A673 (cell line): ENCODE measurements around the gene GPR137C. TPM values are rescaled to one million over a fixed set of nuclear protein-coding genes. Genes with fewer than 3 reads are reported as not detected.
"Not testable (repeated sequence)": the region's sequence is repeated elsewhere in the genome, so short reads cannot be mapped to it uniquely, and the experiment has no call there.

Source experiments
- BruUV-seq: library from RNA; stranded (reverse); fragments of 400-500 nt; replicated peaks from 2 replicates; lab custom pipeline; 2021; lab: Mats Ljungman, UMichigan
- CTCF ChIA-PET: fragments of 300-600 bp; sonication (Branson Sonifier 250); formaldehyde crosslinking; loops from one replicate; lab custom pipeline; 2022; ENCODE audit warnings: antibody characterized with exemption; lab: Charles Lee
- POLR2A ChIA-PET: fragments of 300-600 bp; sonication (Branson Sonifier 250); formaldehyde crosslinking; loops from one replicate; lab custom pipeline; 2022; ENCODE audit warnings: antibody characterized with exemption; ENCODE audit not compliant: low non-redundant PET; lab: Charles Lee
- DNase-seq: peaks from one replicate; pipeline ENCODE4 v3.0.0-alpha.2; 2015; ENCODE audit warnings: low spot score
- H3K27ac ChIP-seq: fragments of 200-600 bp; sonication (generic); 2 replicates; pipeline ENCODE4 v1.5.1; 2016; ENCODE audit warnings: mixed run types, low read depth, mild to moderate bottlenecking, mixed read lengths, antibody characterized with exemption, low read length; ENCODE audit not compliant: poor library complexity, severe bottlenecking
- H3K27me3 ChIP-seq: fragments of 200-600 bp; sonication (generic); replicated peaks from 2 replicates; pipeline ENCODE4 v1.6.1; 2017; ENCODE audit warnings: mixed run types, low read depth, mild to moderate bottlenecking, mixed read lengths, antibody characterized with exemption, low read length; ENCODE audit not compliant: insufficient read depth, poor library complexity
- H3K36me3 ChIP-seq: fragments of 200-600 bp; sonication (generic); 2 replicates; pipeline ENCODE4 v1.6.1; 2016; ENCODE audit warnings: mixed run types, mild to moderate bottlenecking, mixed read lengths, antibody characterized with exemption, low read length; ENCODE audit not compliant: insufficient read depth, poor library complexity, severe bottlenecking
- H3K4me1 ChIP-seq: fragments of 200-600 bp; sonication (generic); 2 replicates; pipeline ENCODE4 v1.6.1; 2017; ENCODE audit warnings: mixed run types, mild to moderate bottlenecking, mixed read lengths, antibody characterized with exemption, low read length; ENCODE audit not compliant: insufficient read depth, poor library complexity, severe bottlenecking
- H3K4me3 ChIP-seq: fragments of 200-600 bp; sonication (generic); 2 replicates; pipeline ENCODE4 v1.5.1; 2016; ENCODE audit warnings: low read depth, mixed run types, mild to moderate bottlenecking, mixed read lengths, low read length; ENCODE audit not compliant: poor library complexity, severe bottlenecking
- H3K9me3 ChIP-seq: fragments of 200-600 bp; sonication (generic); 2 replicates; pipeline ENCODE4 v1.6.1; 2016; ENCODE audit warnings: mixed run types, low read depth, mild to moderate bottlenecking, mixed read lengths, antibody characterized with exemption, low read length; ENCODE audit not compliant: poor library complexity, severe bottlenecking
- EZH2 ChIP-seq: fragments of 200-600 bp; sonication (generic); IDR thresholded peaks from 2 replicates; pipeline ENCODE4 v1.6.1; 2017; ENCODE audit warnings: borderline replicate concordance, low read depth, mild to moderate bottlenecking, mixed read lengths, antibody characterized with exemption, low read length; ENCODE audit not compliant: poor library complexity, severe bottlenecking
- intact Hi-C: fragments of 100-400 bp; cut with micrococcal nuclease; formaldehyde crosslinking; loops from one replicate; pipeline ENCODE4 v1.10.0; 2022; ENCODE audit not compliant: unreplicated experiment
- total RNA-seq: library from RNA; stranded (reverse); gene quantifications from 2 replicates; pipeline ENCODE4 v1.2.3, GENCODE V29; 2021
- TF ChIP-seq, protein P1 (sequence below): fragments of 300-800, 200-600 bp; sonication (generic); conservative IDR thresholded peaks from 2 replicates; pipeline ENCODE4 v1.5.1; 2017; ENCODE audit warnings: low read depth, mild to moderate bottlenecking, antibody characterized with exemption, low read length, moderate library complexity, mixed read lengths

GPR137C gene
- total RNA-seq, 1 experiment from 2014 or later: 2.8 TPM

DNA sequence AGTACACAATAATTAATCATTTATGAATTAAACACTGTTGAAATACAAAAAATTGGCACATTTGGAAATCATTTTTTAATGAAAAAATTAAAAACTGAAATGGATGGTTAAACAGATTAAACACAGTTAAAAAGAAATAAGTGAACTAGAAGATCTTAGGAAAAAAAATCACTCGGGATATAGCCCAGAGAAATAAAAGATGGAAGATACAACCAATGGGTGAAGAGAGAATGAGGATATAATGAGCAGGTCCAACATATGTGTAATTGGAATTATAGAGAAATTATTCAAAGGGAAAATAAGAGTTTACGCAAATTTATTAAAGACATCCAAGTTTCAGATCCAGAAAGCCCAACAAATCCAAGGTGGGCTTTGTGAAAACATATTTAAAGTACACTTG is 6.1 kb downstream of the GPR137C start:
- POLR2A ChIA-PET: no interaction called here
- Histone ChIP-seq H3K4me3 (no peak overlapping the region), H3K4me1 (peaks cover 8% of the 10 kb centered on the region), H3K36me3 (no peaks in the 10 kb centered on the region), H3K27me3 (no peaks in the 10 kb centered on the region), H3K9me3 (no peaks in the 10 kb centered on the region), H3K27ac (no peak overlapping the region)
- TF ChIP-seq, protein P1, sequence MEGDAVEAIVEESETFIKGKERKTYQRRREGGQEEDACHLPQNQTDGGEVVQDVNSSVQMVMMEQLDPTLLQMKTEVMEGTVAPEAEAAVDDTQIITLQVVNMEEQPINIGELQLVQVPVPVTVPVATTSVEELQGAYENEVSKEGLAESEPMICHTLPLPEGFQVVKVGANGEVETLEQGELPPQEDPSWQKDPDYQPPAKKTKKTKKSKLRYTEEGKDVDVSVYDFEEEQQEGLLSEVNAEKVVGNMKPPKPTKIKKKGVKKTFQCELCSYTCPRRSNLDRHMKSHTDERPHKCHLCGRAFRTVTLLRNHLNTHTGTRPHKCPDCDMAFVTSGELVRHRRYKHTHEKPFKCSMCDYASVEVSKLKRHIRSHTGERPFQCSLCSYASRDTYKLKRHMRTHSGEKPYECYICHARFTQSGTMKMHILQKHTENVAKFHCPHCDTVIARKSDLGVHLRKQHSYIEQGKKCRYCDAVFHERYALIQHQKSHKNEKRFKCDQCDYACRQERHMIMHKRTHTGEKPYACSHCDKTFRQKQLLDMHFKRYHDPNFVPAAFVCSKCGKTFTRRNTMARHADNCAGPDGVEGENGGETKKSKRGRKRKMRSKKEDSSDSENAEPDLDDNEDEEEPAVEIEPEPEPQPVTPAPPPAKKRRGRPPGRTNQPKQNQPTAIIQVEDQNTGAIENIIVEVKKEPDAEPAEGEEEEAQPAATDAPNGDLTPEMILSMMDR: no peak
- no peak for TF ChIP-seq EZH2
- CTCF ChIA-PET: no interaction called here
- intact Hi-C loops: no loop called here
- no TSS peak for BruUV-seq
- DNase-seq: no peak

DNA sequence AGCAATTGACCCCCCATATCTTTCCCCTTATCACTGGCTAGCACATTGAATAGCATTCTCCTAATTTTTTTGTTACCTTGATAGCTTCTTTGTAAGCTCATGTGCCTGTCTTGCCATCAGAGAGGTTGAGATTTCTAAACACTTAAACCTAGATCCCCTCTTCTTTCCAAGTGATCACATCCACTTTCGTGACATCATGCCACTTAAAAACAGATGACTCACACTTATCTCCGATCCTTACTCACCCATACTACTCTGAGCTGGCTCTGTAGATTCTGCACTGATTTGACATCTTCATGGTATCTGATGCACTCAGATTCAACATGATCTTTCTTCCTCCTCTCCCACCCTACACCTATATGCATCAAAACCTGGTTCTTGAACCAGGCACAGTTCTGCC is 10.5 kb downstream of the GPR137C start:
- CTCF ChIA-PET: no interaction called here

DNA sequence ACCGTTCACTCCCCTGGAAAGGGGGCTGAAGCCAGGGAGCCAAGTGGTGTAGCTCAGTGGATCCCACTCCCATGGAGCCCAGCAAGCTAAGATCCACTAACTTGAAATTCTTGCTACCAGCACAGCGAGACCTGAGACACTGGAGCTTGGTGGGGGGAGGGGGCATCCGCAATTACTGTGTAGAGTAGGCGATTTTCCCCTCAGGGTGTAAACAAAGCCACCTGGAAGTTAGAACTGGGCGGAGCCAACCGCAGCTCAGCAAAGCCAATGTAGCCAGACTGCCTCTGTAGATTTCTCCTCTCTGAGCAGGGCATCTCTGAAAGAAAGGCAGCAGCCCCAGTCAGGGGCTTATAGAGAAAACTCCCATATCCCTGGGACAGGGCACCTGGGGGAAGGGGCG is 15.8 kb downstream of the GPR137C start:
- POLR2A ChIA-PET, H3K27me3 ChIP-seq, H3K9me3 ChIP-seq, H3K4me1 ChIP-seq, H3K4me3 ChIP-seq, intact Hi-C loops, DNase-seq, H3K36me3 ChIP-seq, H3K27ac ChIP-seq, BruUV-seq: not testable (repeated sequence)
- CTCF ChIA-PET: interaction anchor here (0.6 kb wide), 2 partner anchors 167 to 1708 kb away, joined by 4 to 6 read pairs; no protein-coding TSS in a partner anchor

More for the DNA sequence above, 10.5 kb downstream of the GPR137C start:
- peak; percentile 29 for DNase-seq
- no TSS peak for BruUV-seq
- no peaks in the 10 kb centered on the region for H3K27me3 ChIP-seq
- TF ChIP-seq EZH2: no peak
- TF ChIP-seq, protein P1: no peak
- no peak overlapping the region for H3K4me3 ChIP-seq
- POLR2A ChIA-PET: no interaction called here
- no peaks in the 10 kb centered on the region for H3K9me3 ChIP-seq
- intact Hi-C loops: no loop called here
- no peaks in the 10 kb centered on the region for H3K4me1 ChIP-seq
- no peak overlapping the region for H3K27ac ChIP-seq
- no peaks in the 10 kb centered on the region for H3K36me3 ChIP-seq

DNA sequence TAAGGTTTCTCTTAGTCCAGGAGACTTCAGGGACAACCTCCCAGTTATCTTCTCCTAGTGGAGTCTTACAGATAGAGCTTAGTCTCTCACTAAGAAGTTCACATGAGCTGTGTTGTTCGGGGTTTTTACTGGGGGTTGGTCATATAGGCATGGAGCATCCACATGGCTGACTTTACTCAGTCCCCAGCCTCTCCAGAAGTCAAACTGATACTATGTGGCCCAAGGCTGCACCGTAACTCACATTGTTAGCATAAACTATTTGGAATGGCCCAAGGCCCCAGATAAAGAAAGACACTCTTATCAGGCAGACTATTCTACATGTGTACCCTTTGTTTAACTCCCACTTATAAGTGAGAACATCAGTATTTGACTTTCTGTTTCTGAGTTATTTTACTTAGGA is 23.2 kb downstream of the GPR137C start:
- intact Hi-C loops: no loop called here
- no peak overlapping the region for H3K4me3 ChIP-seq
- H3K9me3 ChIP-seq: no peaks in the 10 kb centered on the region
- BruUV-seq: no TSS peak
- no peak for DNase-seq
- no peak for TF ChIP-seq EZH2
- TF ChIP-seq, protein P1: no peak
- H3K36me3 ChIP-seq: no peaks in the 10 kb centered on the region
- H3K4me1 ChIP-seq: no peaks in the 10 kb centered on the region
- POLR2A ChIA-PET: no interaction called here
- H3K27ac ChIP-seq: no peak overlapping the region
- H3K27me3 ChIP-seq: no peaks in the 10 kb centered on the region
- CTCF ChIA-PET: no interaction called here
